Uterine smooth muscle cell (primary cell): ENCODE measurements around the gene TNFRSF4. TPM values are rescaled to one million over a fixed set of nuclear protein-coding genes. Genes with fewer than 3 reads are reported as not detected.

Experiments
- total RNA-seq: library from RNA; depleted of rRNA; stranded (reverse); fragments of >200 nt; gene quantifications from 2 replicates; pipeline ENCODE4 v1.2.3, GENCODE V29; 2014

The TNFRSF4 gene
- 0.12 TPM in 1 of 2 replicates, not detected in the other for total RNA-seq

DNA sequence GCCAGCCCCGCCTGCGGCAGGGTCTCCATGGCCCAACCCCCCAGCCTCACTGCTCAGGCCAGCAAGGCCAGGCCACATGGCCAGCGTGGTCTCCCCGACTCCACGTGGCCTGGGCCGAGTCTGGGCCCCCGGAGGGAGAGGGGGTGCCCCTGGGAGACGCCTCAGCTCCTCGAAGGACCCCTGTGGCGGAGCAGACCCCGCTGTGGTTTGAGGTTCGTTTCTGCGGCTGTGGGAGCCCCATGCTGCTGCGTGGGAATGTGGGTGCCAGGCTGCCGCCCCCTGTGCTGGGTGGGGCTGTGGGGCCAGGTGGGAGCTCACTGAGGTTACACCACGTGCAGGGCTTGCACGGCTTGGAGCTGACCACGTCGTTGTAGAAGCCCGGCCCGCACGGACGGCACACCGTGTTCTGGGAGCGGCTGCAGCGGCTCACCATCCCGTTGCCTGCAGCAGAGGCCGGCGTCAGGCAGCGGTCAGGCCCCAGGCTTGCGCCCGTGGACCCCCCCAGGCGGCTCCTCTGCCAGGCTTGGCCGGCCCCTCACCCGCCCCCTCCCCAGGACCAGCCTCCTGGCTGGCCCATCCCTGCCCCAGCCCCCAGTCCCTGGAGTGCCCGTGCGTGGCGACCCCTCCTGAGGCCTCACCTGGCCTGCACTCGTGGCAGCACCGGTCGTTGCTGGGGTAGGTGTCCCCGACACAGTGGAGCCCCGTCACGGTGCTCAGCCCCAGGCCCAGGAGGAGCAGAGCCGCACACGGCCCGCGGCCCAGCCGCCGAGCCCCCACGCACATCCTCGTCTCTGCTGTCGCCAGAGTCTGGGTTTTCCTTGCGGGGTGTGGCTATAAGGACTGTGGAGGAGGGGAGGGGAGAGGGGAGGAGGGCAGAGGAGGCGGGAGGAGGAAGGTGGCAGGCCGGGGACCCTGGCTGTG lies at the start of gene TNFRSF4:
Gene TNFRSF4 (minus strand): TSS at position 809 of the 921 bp plus-strand sequence. CDS start 26 bp downstream, at position 783.

GRCh38 chr1:1246577-1247340 lies 32.8 kb upstream of the TNFRSF4 start, which contains the start of gene C1QTNF12:
Gene C1QTNF12 (minus strand): TSS chr1:1246722. CDS start chr1:1246690, 32 bp downstream.

GRCh38 chr1:1232208-1232795 lies 18.3 kb upstream of the TNFRSF4 start, which contains the start of gene B3GALT6:
Gene B3GALT6 (plus strand): TSS chr1:1232237. CDS start chr1:1232279, 42 bp downstream.

DNA sequence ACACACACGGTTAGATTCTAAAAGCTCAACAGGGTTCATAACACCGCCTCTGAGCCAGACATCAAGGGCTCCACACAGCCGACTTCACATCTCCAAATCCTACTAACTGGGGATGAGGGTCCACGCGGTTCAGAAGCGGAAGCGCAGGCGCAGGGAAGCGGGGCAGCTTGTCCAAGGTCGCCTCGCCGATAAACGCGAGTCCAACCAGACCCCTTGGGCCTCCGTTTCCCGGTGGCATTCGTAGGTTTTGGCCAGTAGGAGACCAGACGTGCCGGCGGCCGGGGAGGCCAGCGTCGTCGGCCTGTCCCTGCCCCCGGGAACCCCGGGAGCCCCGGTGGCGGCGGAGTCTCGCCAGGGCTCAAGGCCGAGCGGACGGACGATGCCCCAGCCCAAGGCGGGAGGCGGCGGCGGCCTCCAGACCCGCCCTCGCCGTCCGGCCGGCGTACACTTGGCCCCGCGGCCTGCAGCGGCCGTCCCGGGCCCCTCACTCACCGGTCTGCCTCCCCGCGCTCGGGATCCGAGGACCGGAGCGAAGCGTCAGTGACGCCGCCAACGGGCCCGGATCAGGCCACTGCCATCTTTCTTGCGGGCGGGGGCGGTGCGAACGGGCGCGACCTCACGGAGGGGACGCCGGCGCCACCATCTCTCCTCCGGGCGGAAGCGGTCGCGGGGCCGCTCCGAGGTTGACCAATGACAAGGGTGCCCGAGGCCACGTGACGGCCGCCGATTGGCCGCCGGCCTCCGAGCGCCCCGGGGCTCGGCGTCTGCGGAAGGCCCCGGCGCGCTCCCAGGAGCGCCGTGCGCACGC lies 17.7 kb upstream of the TNFRSF4 start, which contains the start of gene SDF4:
Gene SDF4 (minus strand): TSS at position 602 of the 808 bp plus-strand sequence. CDS start 3,229 bp downstream, outside the sequence.

GRCh38 chr1:1206376-1206965 lies 7.5 kb downstream of the TNFRSF4 start, which contains the start of gene TNFRSF18:
Gene TNFRSF18 (minus strand): TSS chr1:1206592. CDS start chr1:1206571, 21 bp downstream.

DNA sequence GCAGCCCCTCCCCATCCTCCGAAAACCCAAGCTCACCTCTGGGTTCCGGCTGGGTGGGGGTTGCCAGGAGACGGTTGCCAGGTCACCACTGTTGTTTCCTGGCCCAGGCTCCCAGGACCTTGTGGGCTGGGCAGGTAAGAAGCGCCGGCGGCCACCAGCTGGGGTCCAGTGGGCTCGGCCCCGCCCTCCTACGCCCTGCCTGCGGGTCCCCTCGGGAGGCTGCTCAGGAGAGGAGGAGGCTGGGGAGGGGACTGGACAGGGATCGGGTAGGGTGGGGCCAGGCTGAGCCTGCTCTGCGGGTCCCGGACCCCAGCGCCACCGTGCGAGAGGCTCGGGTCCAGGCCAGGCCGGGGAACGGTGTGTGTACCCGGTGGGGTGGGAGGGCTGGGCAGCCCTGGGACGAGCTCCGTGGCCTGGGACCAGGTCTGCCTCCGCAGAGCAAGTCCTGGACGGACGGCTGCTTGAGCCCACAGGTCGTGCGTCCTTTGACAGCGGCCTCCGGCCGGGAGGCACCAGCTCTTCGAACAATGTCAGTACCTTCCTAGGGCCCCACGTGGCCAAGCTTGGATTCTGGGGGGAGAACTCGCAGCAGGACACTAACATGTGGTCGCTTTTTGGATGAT lies 40.0 kb downstream of the TNFRSF4 start, which contains the start of gene TTLL10:
Gene TTLL10 (plus strand): TSS at position 88 of the 623 bp plus-strand sequence. CDS start 5,336 bp downstream, outside the sequence.

Other genes with a start within 250 kb of the TNFRSF4 start
- gene PLEKHN1, start 247.7 kb downstream of the TNFRSF4 start, total RNA-seq = 0.75 and 0.77 TPM in 2 replicates
- gene PERM1, start 232.1 kb downstream of the TNFRSF4 start, total RNA-seq = not detected in 2 replicates
- 2.0 and 3.7 TPM in 2 replicates for gene HES4, start 214.1 kb downstream of the TNFRSF4 start, total RNA-seq
- gene ISG15, start 200.7 kb downstream of the TNFRSF4 start, total RNA-seq = 46.4 and 53.9 TPM in 2 replicates
- 35.2 and 54.7 TPM in 2 replicates for gene AGRN, start 194.0 kb downstream of the TNFRSF4 start, total RNA-seq
- gene RNF223, start 139.8 kb downstream of the TNFRSF4 start, total RNA-seq = not detected in 2 replicates
- gene C1orf159, start 98.1 kb downstream of the TNFRSF4 start, total RNA-seq = 6.2 and 10.2 TPM in 2 replicates
- 0.12 TPM in 1 of 2 replicates, not detected in the other for gene TTLL10, start 40.3 kb downstream of the TNFRSF4 start, total RNA-seq
- 0.12 TPM in 1 of 2 replicates, not detected in the other for gene TNFRSF18, start 7.6 kb downstream of the TNFRSF4 start, total RNA-seq
- 100 and 158 TPM in 2 replicates for gene SDF4, start 17.8 kb upstream of the TNFRSF4 start, total RNA-seq
- gene B3GALT6, start 18.1 kb upstream of the TNFRSF4 start, total RNA-seq = 32.0 and 35.1 TPM in 2 replicates
- gene C1QTNF12, start 32.6 kb upstream of the TNFRSF4 start, total RNA-seq = 1.1 and 2.0 TPM in 2 replicates
- 37.2 and 51.7 TPM in 2 replicates for gene UBE2J2, start 59.7 kb upstream of the TNFRSF4 start, total RNA-seq
- 0.89 and 1.7 TPM in 2 replicates for gene SCNN1D, start 66.3 kb upstream of the TNFRSF4 start, total RNA-seq
- gene ACAP3, start 93.8 kb upstream of the TNFRSF4 start, total RNA-seq = 38.2 and 64.0 TPM in 2 replicates
- gene PUSL1, start 94.4 kb upstream of the TNFRSF4 start, total RNA-seq = 15.0 and 24.8 TPM in 2 replicates
- 56.2 and 67.3 TPM in 2 replicates for gene INTS11, start 110.5 kb upstream of the TNFRSF4 start, total RNA-seq
- 10.3 and 10.5 TPM in 2 replicates for gene CPTP, start 110.6 kb upstream of the TNFRSF4 start, total RNA-seq
- 0.11 and 0.12 TPM in 2 replicates for gene TAS1R3, start 117.1 kb upstream of the TNFRSF4 start, total RNA-seq
- 133 and 150 TPM in 2 replicates for gene DVL1, start 135.3 kb upstream of the TNFRSF4 start, total RNA-seq
- 203 and 230 TPM in 2 replicates for gene MXRA8, start 144.4 kb upstream of the TNFRSF4 start, total RNA-seq
- gene AURKAIP1, start 161.1 kb upstream of the TNFRSF4 start, total RNA-seq = 94.9 and 118 TPM in 2 replicates
- 125 and 147 TPM in 2 replicates for gene CCNL2, start 185.2 kb upstream of the TNFRSF4 start, total RNA-seq
- gene MRPL20, start 193.1 kb upstream of the TNFRSF4 start, total RNA-seq = 72.1 and 100 TPM in 2 replicates
- 0.77 and 0.87 TPM in 2 replicates for gene ANKRD65, start 207.1 kb upstream of the TNFRSF4 start, total RNA-seq
- gene VWA1, start 221.5 kb upstream of the TNFRSF4 start, total RNA-seq = 3.2 and 5.1 TPM in 2 replicates
- gene ATAD3C, start 235.5 kb upstream of the TNFRSF4 start, total RNA-seq = 0.50 TPM in 1 of 2 replicates, not detected in the other